ENCODE data around the gene GIPC3. TPM values are rescaled to one million over a fixed set of nuclear protein-coding genes. Genes with fewer than 3 reads are reported as not detected.

The GIPC3 gene
- total and polyA plus RNA-seq, 2 of the 8 experiments (the other 6 are each of a cell fraction or from before 2014, with no cell fraction given): 1.0 to 1.2 TPM

DNA sequence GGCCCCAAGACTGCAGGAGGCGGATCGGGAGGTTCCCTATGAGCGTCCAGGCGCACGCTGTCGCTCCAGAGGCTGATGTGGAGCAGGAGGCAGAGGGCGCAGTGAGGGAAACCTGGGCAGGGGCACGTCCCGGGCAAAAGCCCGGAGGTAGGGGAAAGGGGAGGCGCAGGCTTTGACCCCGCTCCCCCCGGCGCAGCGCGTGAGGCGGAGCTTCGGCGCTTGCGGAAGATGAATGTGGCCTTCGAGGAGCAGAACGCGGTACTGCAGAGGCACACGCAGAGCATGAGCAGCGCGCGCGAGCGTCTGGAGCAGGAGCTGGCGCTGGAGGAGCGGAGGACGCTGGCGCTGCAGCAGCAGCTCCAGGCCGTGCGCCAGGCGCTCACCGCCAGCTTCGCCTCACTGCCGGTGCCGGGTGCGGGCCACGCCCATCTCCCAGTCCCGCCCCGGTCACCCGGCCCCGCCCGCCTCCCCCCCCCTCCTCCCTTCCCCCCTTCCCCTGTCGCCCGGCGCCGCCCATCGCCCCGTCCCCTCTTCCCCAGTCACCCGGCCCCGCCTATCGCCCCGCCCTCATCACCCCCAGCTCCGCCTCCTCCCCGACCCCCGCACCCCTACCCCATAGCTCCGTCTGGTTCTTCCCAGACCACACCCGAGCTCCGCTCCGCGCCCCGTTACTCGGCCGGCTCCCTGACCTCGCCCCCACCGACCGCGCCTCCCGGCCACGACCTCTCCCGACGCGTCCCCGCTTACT is 8.4 kb upstream of the GIPC3 start:
- POLR2A ChIA-PET (ENCODE audit: partially characterized antibody): interaction anchor here (0.7 to 1.7 kb wide), 7 partner anchors 10 to 45 kb away, joined by 3 to 7 read pairs (median 3); no protein-coding TSS in a partner anchor
- 0 out of 2 replicates have a peak overlapping the region, but pooled peaks have one; percentile 45 for H2BK5ac ChIP-seq (ENCODE audit: low read depth, low read length)
- WGBS, 2 experiments (ENCODE audit: extremely low coverage in 1 of 2, insufficient coverage in 1 of 2, insufficient read length in 1 of 2, insufficient replicate concordance in 2 of 2, low coverage in 1 of 2, low lambda C conversion rate in 2 of 2, missing lambda C conversion rate in 1 of 2): 1% methylated on average over 24 of the region's 78 CpGs; no CpG with 5 or more reads in 1 of the 2 experiments
- 0 out of 2 replicates have a peak overlapping the region, but pooled peaks have one; percentile 45 for H4K8ac ChIP-seq (ENCODE audit: extremely low read depth, insufficient read depth, low read length)
- no peak overlapping the region for H2BK20ac ChIP-seq (ENCODE audit: low read length)
- H3K23ac ChIP-seq (ENCODE audit: insufficient read length): no peak overlapping the region
- no peaks in the 10 kb centered on the region for H3K36me3 ChIP-seq (ENCODE audit: control insufficient read depth in 2 of 4, insufficient read depth in 4 of 4, low read length in 3 of 4)
- H3K4me3 ChIP-seq (ENCODE audit: extremely low read depth in 1 of 4, insufficient read depth in 2 of 4, low read depth in 3 of 4, low read length in 4 of 4): peak overlapping the region; percentile 54 to 77 (median 66)
- peak overlapping the region; percentile 84 to 87 for H3K4me2 ChIP-seq (ENCODE audit: insufficient read depth in 1 of 2, low read depth in 2 of 2, low read length in 2 of 2)
- no peaks in the 10 kb centered on the region for H3K79me2 ChIP-seq (ENCODE audit: control insufficient read depth in 1 of 2, insufficient read depth in 2 of 2, low read length in 2 of 2)
- H3K79me1 ChIP-seq (ENCODE audit: low read depth, low read length): no peaks in the 10 kb centered on the region
- peak overlapping the region; percentile 79; the same call in 1 of the 2 replicates for H2AFZ ChIP-seq (ENCODE audit: low read length)
- H3K4me1 ChIP-seq (replicated peaks in 1 of 4; ENCODE audit: control insufficient read depth in 3 of 4, insufficient read depth in 4 of 4, low read length in 3 of 4): peaks cover 3 to 16% (median 12%) of the 10 kb centered on the region in 4 experiments; a peak in 6 of 7 replicates
- H2BK120ac ChIP-seq (replicated peaks; ENCODE audit: low read depth, low read length): no peak overlapping the region
- H3K14ac ChIP-seq (ENCODE audit: insufficient read length): no peak overlapping the region
- CTCF ChIA-PET (ENCODE audit: partially characterized antibody): interaction anchor here (0.7 to 6.6 kb wide), 7 partner anchors 15 to 480 kb away, joined by 3 to 51 read pairs (median 3); partner anchors contain the start of gene MFSD12
- FAIRE-seq (no peak), DNase-seq (ENCODE audit: low read depth in 1 of 2, low spot score in 2 of 2) (peak; percentile 58 to 93)
- no peak overlapping the region for H3K27ac ChIP-seq (ENCODE audit: low read depth, low read length)
- H4K20me1 ChIP-seq (replicated peaks in 1 of 2; ENCODE audit: control insufficient read depth in 1 of 2, insufficient read depth in 2 of 2, low read length in 2 of 2): peaks cover 3 to 8% of the 10 kb centered on the region in 2 experiments
- no peak overlapping the region for H3K4ac ChIP-seq (replicated peaks; ENCODE audit: insufficient read length, low read depth, low read length)
- peak overlapping the region; percentile 92; the same call in 1 of the 2 replicates for H2BK15ac ChIP-seq (ENCODE audit: low read length)
- H2BK12ac ChIP-seq (ENCODE audit: low read depth, low read length): peak overlapping the region; percentile 52; the same call in 1 of the 2 replicates
- H3K23me2 ChIP-seq (ENCODE audit: low read depth, low read length): peaks cover 21% of the 10 kb centered on the region; the same call in 1 of the 2 replicates
- H2AK5ac ChIP-seq (ENCODE audit: low read depth, low read length): no peak overlapping the region
- H3K56ac ChIP-seq (replicated peaks; ENCODE audit: insufficient read length, low read depth, low read length): peak overlapping the region; percentile 77
- peak overlapping the region; percentile 85 for H3K18ac ChIP-seq (ENCODE audit: extremely low read depth, low read length)
- H3K9me3 ChIP-seq (ENCODE audit: insufficient read depth in 2 of 2, low read depth in 1 of 2, low read length in 1 of 2): no peaks in the 10 kb centered on the region
- H4K5ac ChIP-seq (ENCODE audit: insufficient read length, low read depth, low read length): peak overlapping the region; percentile 85
- peak overlapping the region in 2 of 4 experiments; percentile 31 to 38; a peak in 4 of 7 replicates for H3K9ac ChIP-seq (replicated peaks in 1 of 4; ENCODE audit: extremely low read depth in 1 of 4, low read depth in 3 of 4, low read length in 3 of 4)
- H4K91ac ChIP-seq (replicated peaks; ENCODE audit: insufficient read length, low read length): peak overlapping the region; percentile 73
- H3K27me3 ChIP-seq (replicated peaks in 1 of 4; ENCODE audit: control insufficient read depth in 3 of 4, extremely low read depth in 1 of 4, insufficient read depth in 3 of 4, low read length in 3 of 4): peaks cover 0 to 5% (median 0%) of the 10 kb centered on the region in 4 experiments; a peak in 1 of 7 replicates
- peak; percentile 67; the same call in 1 of the 2 replicates for TF ChIP-seq POLR2AphosphoS5 (IDR thresholded peaks at IDR 0.05; ENCODE audit: low read depth, low read length)
- TF ChIP-seq KDM1A (IDR thresholded peaks at IDR 0.05; ENCODE audit: borderline replicate concordance, low read length): no peak
- peak; percentile 48; the same call in 1 of the 2 replicates for TF ChIP-seq TBP (IDR thresholded peaks at IDR 0.05; ENCODE audit: low read depth, low read length)
- no peak for TF ChIP-seq ZNF274 (IDR thresholded peaks at IDR 0.05; ENCODE audit: borderline replicate concordance, extremely low read depth, low read length)
- TF ChIP-seq CBX8 (IDR thresholded peaks at IDR 0.05; ENCODE audit: borderline replicate concordance, low read depth, low read length): no peak
- TF ChIP-seq KDM4A (IDR thresholded peaks at IDR 0.05; ENCODE audit: low read depth, low read length, severe bottlenecking): peak; percentile 50
- peak; percentile 51; the same call in 1 of the 2 replicates for TF ChIP-seq TAF1 (IDR thresholded peaks at IDR 0.05; ENCODE audit: low read depth, low read length)
- TF ChIP-seq CTCF (IDR thresholded peaks at IDR 0.05; ENCODE audit: control extremely low read depth in 1 of 3, insufficient read depth in 1 of 3, low read depth in 1 of 3, low read length in 3 of 3): 0 out of 4 replicates have a peak, but pooled peaks of 1 of the 3 experiments have one; percentile 7
